SK-N-SH treated with all-trans-retinoic acid at 6 μM for 48 hours (cell line): ENCODE data around the gene URI1.

Experiments used
- ATAC-seq: fragments of 200-7000 bp; cut with Tn5 transposase; 3 replicates; pipeline ENCODE4 v1.9.1; 2020; ENCODE audit warnings: mild to moderate bottlenecking, moderate library complexity
- ARNTL ChIP-seq: fragments of 450-650 bp; formaldehyde crosslinking; IDR thresholded peaks from 2 replicates; pipeline ENCODE4 v1.5.0; 2020; ENCODE audit warnings: low read depth, mild to moderate bottlenecking, moderate library complexity, borderline replicate concordance
- BACH2 ChIP-seq: fragments of 250-450 bp; sonication (Bioruptor Pico); IDR thresholded peaks from 2 replicates; pipeline ENCODE4 v1.9.0; 2021; ENCODE audit warnings: mild to moderate bottlenecking, borderline replicate concordance
- CREB5 ChIP-seq: fragments of 250-450 bp; sonication (Bioruptor Pico); IDR thresholded peaks from 2 replicates; pipeline ENCODE4 v1.5.1; 2020; ENCODE audit warnings: low read depth, mild to moderate bottlenecking, moderate library complexity
- CSRNP3 ChIP-seq: fragments of 250-450 bp; sonication (Bioruptor Pico); IDR thresholded peaks from 2 replicates; pipeline ENCODE4 v1.5.1; 2021; ENCODE audit warnings: mild to moderate bottlenecking, moderate library complexity
- ESRRG ChIP-seq: fragments of 250-450 bp; sonication (Bioruptor Pico); IDR thresholded peaks from 2 replicates; pipeline ENCODE4 v1.6.1; 2021; ENCODE audit warnings: mild to moderate bottlenecking
- GLIS3 ChIP-seq: fragments of 250-450 bp; sonication (Bioruptor Pico); IDR thresholded peaks from 2 replicates; pipeline ENCODE4 v1.5.0; 2020; ENCODE audit warnings: mild to moderate bottlenecking, moderate library complexity
- ISL1 ChIP-seq: fragments of 250-450 bp; sonication (Bioruptor Pico); IDR thresholded peaks from 2 replicates; pipeline ENCODE4 v2.1.2; 2022; ENCODE audit warnings: mild to moderate bottlenecking, moderate library complexity
- OSR1 ChIP-seq: fragments of 250-450 bp; sonication (Bioruptor Pico); IDR thresholded peaks from 2 replicates; pipeline ENCODE4 v1.8.0; 2022; ENCODE audit warnings: moderate library complexity, mild to moderate bottlenecking, inconsistent platforms
- PATZ1 ChIP-seq: fragments of 250-450 bp; sonication (Bioruptor Pico); IDR thresholded peaks from 2 replicates; pipeline ENCODE4 v1.8.0; 2020; ENCODE audit warnings: mild to moderate bottlenecking, moderate library complexity, borderline replicate concordance
- POU6F1 ChIP-seq: fragments of 250-450 bp; sonication (Bioruptor Pico); IDR thresholded peaks from 2 replicates; pipeline ENCODE4 v1.8.0; 2021; ENCODE audit warnings: low read depth, mild to moderate bottlenecking, moderate library complexity, borderline replicate concordance
- PPARA ChIP-seq: fragments of 250-450 bp; sonication (Bioruptor Pico); IDR thresholded peaks from 2 replicates; pipeline ENCODE4 v1.5.0; 2020; ENCODE audit warnings: mild to moderate bottlenecking, borderline replicate concordance
- RARB ChIP-seq: fragments of 250-450 bp; sonication (Bioruptor Pico); IDR thresholded peaks from 2 replicates; pipeline ENCODE4 v1.8.0; 2021; ENCODE audit warnings: mild to moderate bottlenecking, moderate library complexity
- SNAI2 ChIP-seq: fragments of 250-450 bp; sonication (Bioruptor Pico); IDR thresholded peaks from 2 replicates; pipeline ENCODE4 v1.5.0; 2020; ENCODE audit warnings: mild to moderate bottlenecking, moderate library complexity
- TCF4 ChIP-seq: fragments of 250-450 bp; sonication (Bioruptor Pico); IDR thresholded peaks from 2 replicates; pipeline ENCODE4 v1.8.0; 2021; ENCODE audit warnings: mild to moderate bottlenecking, moderate library complexity, borderline replicate concordance
- TOX ChIP-seq: fragments of 250-450 bp; sonication (Bioruptor Pico); IDR thresholded peaks from 2 replicates; pipeline ENCODE4 v1.8.0; 2021; ENCODE audit warnings: mild to moderate bottlenecking, moderate library complexity, borderline replicate concordance
- TSHZ2 ChIP-seq: fragments of 250-450 bp; sonication (Bioruptor Pico); IDR thresholded peaks from 2 replicates; pipeline ENCODE4 v1.5.0; 2020; ENCODE audit warnings: mild to moderate bottlenecking, moderate library complexity
- ZFP30 ChIP-seq: fragments of 450-650 bp; formaldehyde crosslinking; IDR thresholded peaks from 2 replicates; pipeline ENCODE4 v1.5.0; 2022; ENCODE audit warnings: mild to moderate bottlenecking, moderate library complexity
- ZNF565 ChIP-seq: fragments of 450-650 bp; formaldehyde crosslinking; conservative IDR thresholded peaks from 2 replicates; pipeline ENCODE4 v1.5.0; 2020; ENCODE audit warnings: low read depth, mild to moderate bottlenecking, moderate library complexity
- ZNF70 ChIP-seq: fragments of 450-650 bp; formaldehyde crosslinking; IDR thresholded peaks from 2 replicates; pipeline ENCODE4 v1.5.0; 2020; ENCODE audit warnings: mild to moderate bottlenecking, moderate library complexity

The URI1 gene

GRCh38 chr19:29985196-29985595, 43.2 kb downstream of the URI1 start (continued):
- no peak for TF ChIP-seq CSRNP3 (CRISPR knock-in tag)
- no peak for TF ChIP-seq RARB (CRISPR knock-in tag)
- no peak for TF ChIP-seq ISL1
- TF ChIP-seq ZFP30: no peak
- TF ChIP-seq POU6F1 (CRISPR knock-in tag): no peak
- no peak for TF ChIP-seq ZNF565 (CRISPR knock-in tag)

- ATAC-seq: no peak
- no peak for TF ChIP-seq ZNF565 (CRISPR knock-in tag)
- TF ChIP-seq GLIS3 (CRISPR knock-in tag): no peak
- TF ChIP-seq ARNTL (CRISPR knock-in tag): no peak
- TF ChIP-seq BACH2 (CRISPR knock-in tag): no peak
- no peak for TF ChIP-seq PATZ1 (CRISPR knock-in tag)
- TF ChIP-seq ESRRG (CRISPR knock-in tag): no peak
- TF ChIP-seq ISL1: no peak
- no peak for TF ChIP-seq TOX (CRISPR knock-in tag)
- TF ChIP-seq TSHZ2 (CRISPR knock-in tag): no peak
- no peak for TF ChIP-seq CREB5 (CRISPR knock-in tag)
- TF ChIP-seq ZFP30: no peak
- no peak for TF ChIP-seq POU6F1 (CRISPR knock-in tag)
- TF ChIP-seq RARB (CRISPR knock-in tag): no peak
- TF ChIP-seq SNAI2 (CRISPR knock-in tag): no peak
- no peak for TF ChIP-seq TCF4 (CRISPR knock-in tag)
Observed at GRCh38 chr19:29988351-29988750, 46.3 kb downstream of the URI1 start.

- no peak for ATAC-seq
- TF ChIP-seq ZNF70: no peak
- no peak for TF ChIP-seq CSRNP3 (CRISPR knock-in tag)
- no peak for TF ChIP-seq RARB (CRISPR knock-in tag)
- TF ChIP-seq BACH2 (CRISPR knock-in tag): no peak
- TF ChIP-seq TOX (CRISPR knock-in tag): no peak
- no peak for TF ChIP-seq ISL1
- no peak for TF ChIP-seq ARNTL (CRISPR knock-in tag)
- TF ChIP-seq PPARA (CRISPR knock-in tag): no peak
- TF ChIP-seq ZFP30: no peak
- TF ChIP-seq OSR1 (CRISPR knock-in tag): no peak
Observed at GRCh38 chr19:29992233-29992867, 50.3 kb downstream of the URI1 start.
